GM12878 (cell line): ENCODE data around the gene CACNA2D4.

Experiments
- CTCF ChIP-seq, 3 experiments: IDR thresholded peaks in 2 of 3; conservative IDR thresholded peaks in 1 of 3; 2 replicates each; pipeline ENCODE4 v1.5.1; 2011; ENCODE audit warnings: low read depth in 3 of 3, low read length in 3 of 3, mild to moderate bottlenecking in 3 of 3, control low read depth in 2 of 3, moderate library complexity in 2 of 3, inconsistent platforms in 1 of 3, mixed read lengths in 1 of 3; ENCODE audit not compliant: control insufficient read depth in 2 of 3, insufficient read depth in 1 of 3; ENCODE audit errors: extremely low read depth in 1 of 3
- ESRRA ChIP-seq: IDR thresholded peaks from 2 replicates; pipeline ENCODE4 v1.6.1; 2012; ENCODE audit warnings: mild to moderate bottlenecking, low read length, improper control_type of control experiment
- FOXK2 ChIP-seq: fragments of 450-650 bp; IDR thresholded peaks from 2 replicates; pipeline ENCODE4 v1.6.1; 2017; ENCODE audit warnings: mild to moderate bottlenecking, moderate library complexity
- HDAC6 ChIP-seq: fragments of 200-600 bp; sonication (generic); IDR thresholded peaks from one replicate; pipeline ENCODE4 v1.8.0; 2017; ENCODE audit warnings: antibody characterized with exemption; ENCODE audit not compliant: unreplicated experiment
- MLLT1 ChIP-seq: fragments of 450-650 bp; IDR thresholded peaks from 2 replicates; pipeline ENCODE4 v1.6.1; 2016; ENCODE audit warnings: mild to moderate bottlenecking
- POLR2A ChIP-seq: IDR thresholded peaks from 2 replicates; pipeline ENCODE4 v1.6.1; 2011; ENCODE audit warnings: low read depth, mild to moderate bottlenecking, low read length
- POLR2AphosphoS5 ChIP-seq: IDR thresholded peaks from 2 replicates; pipeline ENCODE4 v1.6.1; 2011; ENCODE audit warnings: mild to moderate bottlenecking, low read length, inconsistent platforms
- SP1 ChIP-seq: IDR thresholded peaks from one replicate; pipeline ENCODE4 v1.6.1; 2011; ENCODE audit warnings: low read depth, low read length
- ZNF217 ChIP-seq: fragments of 450-650 bp; IDR thresholded peaks from 2 replicates; pipeline ENCODE4 v1.6.1; 2017; ENCODE audit warnings: antibody characterized with exemption, mild to moderate bottlenecking

- TF ChIP-seq FOXK2, result no peak
- TF ChIP-seq MLLT1, result no peak
- TF ChIP-seq ESRRA, result no peak
- TF ChIP-seq HDAC6, result no peak
- no peak for TF ChIP-seq SP1
- no peak for TF ChIP-seq CTCF (IDR thresholded peaks at IDR 0.05 in 2 of 3, conservative IDR thresholded peaks at IDR 0.05 in 1 of 3; ENCODE audit: control insufficient read depth in 2 of 3, extremely low read depth in 1 of 3, insufficient read depth in 1 of 3, low read depth in 3 of 3, low read length in 3 of 3)
- TF ChIP-seq POLR2A, result no peak
- no peak for TF ChIP-seq POLR2AphosphoS5
- no peak for TF ChIP-seq ZNF217
Measured at GRCh38 chr12:1845427-1845826, 73.0 kb downstream of the CACNA2D4 start.
